Psoas muscle (tissue), 8 donors: ENCODE results near the gene SYNDIG1. TPM values are rescaled to one million over a fixed set of nuclear protein-coding genes. Genes with fewer than 3 reads are reported as not detected.

ENCODE experiments used
- ATAC-seq, 4 donors: fragments of 200-7000 bp; cut with Tn5 transposase; one replicate each; pipeline ENCODE4 v1.9.1; 2020; ENCODE audit warnings: moderate library complexity in 3 of 4, mild to moderate bottlenecking in 2 of 4
- DNase-seq, 2 donors: peaks; one replicate each; pipeline ENCODE4 v3.0.0-alpha.2; 2020
- H3K27ac ChIP-seq: fragments of 200-600 bp; one replicate; pipeline ENCODE4 v1.8.0; 2022
- H3K27me3 ChIP-seq, 3 donors: fragments of 200-600 bp in 1 of 3; one replicate each; pipeline versions ENCODE4 v1.6.1 to v1.8.0; 2013 to 2022; ENCODE audit warnings: low read length in 2 of 3, mild to moderate bottlenecking in 2 of 3, moderate library complexity in 1 of 3; ENCODE audit not compliant: insufficient read depth in 3 of 3
- H3K36me3 ChIP-seq, 2 donors: fragments of 200-600 bp in 1 of 2; one replicate each; pipeline versions ENCODE4 v1.6.1 to v1.8.0; 2013 to 2022; ENCODE audit warnings: low read depth in 1 of 2, mild to moderate bottlenecking in 1 of 2, moderate library complexity in 1 of 2; ENCODE audit not compliant: insufficient read depth in 1 of 2
- H3K4me1 ChIP-seq: fragments of 200-600 bp; one replicate; pipeline ENCODE4 v1.8.0; 2022
- H3K4me3 ChIP-seq: fragments of 200-600 bp; one replicate; pipeline ENCODE4 v1.8.0; 2022; ENCODE audit warnings: mild to moderate bottlenecking
- H3K9me3 ChIP-seq: fragments of 200-600 bp; one replicate; pipeline ENCODE4 v1.8.0; 2022
- CTCF ChIP-seq: fragments of 200-600 bp; IDR thresholded peaks from one replicate; pipeline ENCODE4 v1.8.0; 2022; ENCODE audit warnings: antibody characterized with exemption
- WGBS, 3 donors: extraction: QIAGEN DNeasy Blood & Tissue Kit; methylation state at CpG; one replicate each; pipeline versions ENCODE4 v1.1.6 to v1.1.7; 2013; 5-methylcytosine and 5-hydroxymethylcytosine counted together
- intact Hi-C, 2 donors: fragments of 100-400 bp; cut with DNase I; formaldehyde crosslinking; loops; one replicate each; pipeline versions ENCODE4 v1.11.0 to v1.14.2; 2022
- polyA plus RNA-seq, 3 donors: library from polyadenylated mRNA; stranded (reverse); fragments of 200-250 nt; gene quantifications; one replicate each; pipeline ENCODE4 v1.2.3, GENCODE V29; 2013
- total RNA-seq, 4 donors: library from RNA; stranded (reverse); fragmentation: NEBNext Ultra II Directional in 2 of 4; extraction: Animal tissue kit (Norgen Biotek cat#: 25700) in 2 of 4; gene quantifications; one replicate each; pipeline versions ENCODE4 v1.2.1 to v1.2.4, GENCODE V29; 2021 to 2023
- donor health status: healthy with polysubstance abuse.
- donor health status: DM: no; HTN: no; CAD: no; lungs with moderate emphysema.
- donor health status: Bipolar disorder and iron deficiency.
- donor health status: healthy.
- donor health status: DM: yes; HTN: yes; CAD: no.
- donor health status: DM: no; HTN: no; CAD: no.
- donor health status: DM: no; HTN: no; CAD: no.
- donor health status: DM: yes; HTN: yes; CAD: no.

SYNDIG1 gene
- total and polyA plus RNA-seq, 7 donors = 0.03 to 0.10 TPM; not detected in 5

GRCh38 chr20:24600012-24600411, 130.6 kb downstream of the SYNDIG1 start:
- no peak overlapping the region for H3K4me3 ChIP-seq
- ATAC-seq = no peak
- H3K9me3 ChIP-seq = no peaks in the 10 kb centered on the region
- no peak for TF ChIP-seq CTCF
- H3K4me1 ChIP-seq = no peaks in the 10 kb centered on the region
- H3K27ac ChIP-seq = no peak overlapping the region
- no peaks in the 10 kb centered on the region for H3K27me3 ChIP-seq
- DNase-seq = no peak
- no peaks in the 10 kb centered on the region for H3K36me3 ChIP-seq
- WGBS, 3 donors = 82 to 91% (median 82%) methylated on average over 3 of the region's 3 CpGs
- intact Hi-C loops = no loop called here

GRCh38 chr20:24603454-24603853, 134.0 kb downstream of the SYNDIG1 start:
- no peaks in the 10 kb centered on the region for H3K36me3 ChIP-seq
- DNase-seq = no peak
- H3K4me1 ChIP-seq = no peaks in the 10 kb centered on the region
- H3K9me3 ChIP-seq = no peaks in the 10 kb centered on the region
- H3K27ac ChIP-seq = no peak overlapping the region
- no peak for ATAC-seq
- intact Hi-C loops = no loop called here
- no peak for TF ChIP-seq CTCF
- no peaks in the 10 kb centered on the region for H3K27me3 ChIP-seq
- 86 to 92% (median 88%) methylated on average over 8 of the region's 8 CpGs for WGBS, 3 donors
- H3K4me3 ChIP-seq = no peak overlapping the region

GRCh38 chr20:24604966-24605665, 135.7 kb downstream of the SYNDIG1 start:
- no peak for TF ChIP-seq CTCF
- no peaks in the 10 kb centered on the region for H3K9me3 ChIP-seq

GRCh38 chr20:24605937-24606455, 136.6 kb downstream of the SYNDIG1 start:
- H3K4me3 ChIP-seq = no peak overlapping the region
- H3K27ac ChIP-seq = no peak overlapping the region
- H3K36me3 ChIP-seq = no peaks in the 10 kb centered on the region
- no peaks in the 10 kb centered on the region for H3K9me3 ChIP-seq
- DNase-seq (no peak), ATAC-seq (no peak)
- 71 to 77% (median 76%) methylated on average over 4 of the region's 4 CpGs for WGBS, 3 donors
- no peaks in the 10 kb centered on the region for H3K4me1 ChIP-seq
- intact Hi-C loops = no loop called here
- no peaks in the 10 kb centered on the region for H3K27me3 ChIP-seq
- no peak for TF ChIP-seq CTCF

More at GRCh38 chr20:24604966-24605665, 135.7 kb downstream of the SYNDIG1 start:
- ATAC-seq = no peak
- intact Hi-C loops = no loop called here
- H3K4me1 ChIP-seq = no peaks in the 10 kb centered on the region
- 85 to 95% (median 89%) methylated on average over 4 of the region's 4 CpGs for WGBS, 3 donors
- no peak overlapping the region for H3K4me3 ChIP-seq
- no peaks in the 10 kb centered on the region for H3K27me3 ChIP-seq
- no peak overlapping the region for H3K27ac ChIP-seq
- no peaks in the 10 kb centered on the region for H3K36me3 ChIP-seq
- no peak for DNase-seq
